ENCODE data around the gene TBCEL.
"Not testable (repeated sequence)": the region's sequence is repeated elsewhere in the genome, so short reads cannot be mapped to it uniquely, and the experiment has no call there.

Gene TBCEL

DNA sequence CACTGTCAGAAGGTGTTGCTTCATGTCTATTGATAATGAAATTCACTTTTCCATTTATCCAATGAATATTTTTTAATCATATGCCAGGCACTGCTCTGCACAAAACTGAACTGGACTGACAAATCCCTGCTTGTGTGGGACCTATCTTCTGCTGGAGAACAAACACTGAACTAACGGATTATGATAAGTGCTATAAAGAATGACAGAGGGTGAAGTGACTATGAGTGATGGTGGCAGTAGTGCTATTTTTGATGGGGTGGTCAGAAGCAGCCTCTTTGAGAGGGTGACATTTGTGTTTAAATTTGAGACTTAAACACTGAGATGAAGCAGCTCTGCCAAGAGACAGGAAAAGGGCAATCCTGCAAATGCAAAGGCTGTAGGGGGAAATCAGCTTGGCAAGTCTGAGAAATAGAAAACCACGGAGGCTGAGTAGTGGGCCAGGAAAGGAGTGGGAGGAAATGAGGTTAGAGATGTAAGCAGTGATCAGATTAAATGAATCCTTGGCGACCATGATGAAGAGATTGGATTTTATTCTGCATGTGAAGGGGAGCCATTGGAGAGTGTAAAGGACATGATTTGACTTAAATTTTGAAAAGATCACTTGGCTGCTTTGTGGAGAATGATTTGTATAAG, 6.0 kb downstream of the TBCEL start:
- no peak for DNase-seq

DNA sequence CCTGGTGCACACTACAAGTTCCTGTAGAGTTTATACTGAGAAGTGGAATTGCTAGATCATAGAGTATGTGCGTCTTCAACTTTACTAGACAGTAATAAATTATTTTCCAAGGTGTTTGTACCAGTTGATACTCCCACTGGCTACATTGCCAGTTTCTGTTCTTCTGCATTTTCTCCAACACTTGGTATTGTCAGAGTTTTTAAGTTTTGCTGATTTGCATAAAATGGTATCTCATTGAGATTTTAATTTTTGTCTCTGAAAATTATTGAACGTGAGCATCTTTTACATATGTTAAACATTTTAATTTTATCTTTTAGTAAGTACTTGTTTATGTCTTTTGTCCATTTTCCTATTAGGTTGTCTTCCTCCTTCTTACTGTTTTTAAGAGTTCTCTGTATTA, 7.3 kb downstream of the TBCEL start:
- no peak for DNase-seq

DNA sequence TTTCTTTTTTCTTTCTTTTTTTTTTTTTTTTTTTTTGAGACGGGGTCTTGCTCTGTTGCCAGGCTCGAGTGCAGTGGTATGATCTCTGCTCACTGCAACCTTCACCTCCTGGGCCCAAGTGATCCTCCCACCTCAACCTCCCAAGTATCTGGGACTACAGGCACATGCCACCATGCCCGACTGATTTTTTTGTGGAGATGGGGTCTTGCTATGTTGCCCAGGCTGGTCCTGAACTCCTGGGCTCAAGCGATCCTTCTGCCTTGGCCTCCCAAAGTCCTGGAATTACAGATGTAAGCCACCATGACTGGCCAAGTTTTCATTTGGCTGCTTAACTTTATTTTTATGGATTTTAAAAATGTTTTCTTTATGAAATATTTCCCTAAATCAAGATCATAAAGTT, 7.7 kb downstream of the TBCEL start:
- DNase-seq: not testable (repeated sequence)

DNA sequence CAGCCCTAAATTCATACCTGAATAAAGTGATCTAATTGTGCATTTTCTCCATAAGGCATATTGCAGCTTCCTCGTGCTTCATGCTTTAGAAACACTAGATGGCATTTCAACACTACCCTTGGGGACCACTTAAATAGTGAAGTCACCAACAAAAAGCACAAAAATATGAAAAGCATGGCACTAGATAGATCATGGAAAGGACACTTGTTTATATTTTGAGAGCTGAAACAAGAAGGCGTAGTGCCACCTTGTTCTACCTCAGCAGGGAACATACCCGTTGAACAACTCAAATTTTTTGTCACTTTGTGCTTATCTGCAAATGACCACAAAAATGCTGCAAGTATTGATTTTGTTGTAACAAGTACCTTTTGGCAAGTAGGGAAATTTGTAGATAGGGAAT, 8.6 kb downstream of the TBCEL start:
- DNase-seq: no peak

DNA sequence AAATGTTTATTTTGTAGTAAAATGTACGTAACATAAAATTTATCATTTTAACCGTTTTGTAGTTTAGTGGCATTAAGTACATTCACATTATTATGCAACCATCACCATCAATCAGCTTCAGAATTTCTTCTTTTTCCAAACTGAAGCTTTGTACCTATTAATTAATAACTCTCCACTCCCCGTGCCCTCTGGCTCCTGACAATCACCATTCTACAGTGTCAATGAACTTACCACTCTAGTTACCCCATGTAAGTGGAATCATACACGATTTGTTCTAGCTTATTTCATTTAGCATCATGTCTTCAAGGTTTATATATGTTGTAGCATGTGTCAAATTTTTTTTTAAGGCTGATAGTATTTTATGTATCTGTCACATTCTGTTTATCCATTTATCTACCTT, 9.7 kb downstream of the TBCEL start:
- no peak for DNase-seq

DNA sequence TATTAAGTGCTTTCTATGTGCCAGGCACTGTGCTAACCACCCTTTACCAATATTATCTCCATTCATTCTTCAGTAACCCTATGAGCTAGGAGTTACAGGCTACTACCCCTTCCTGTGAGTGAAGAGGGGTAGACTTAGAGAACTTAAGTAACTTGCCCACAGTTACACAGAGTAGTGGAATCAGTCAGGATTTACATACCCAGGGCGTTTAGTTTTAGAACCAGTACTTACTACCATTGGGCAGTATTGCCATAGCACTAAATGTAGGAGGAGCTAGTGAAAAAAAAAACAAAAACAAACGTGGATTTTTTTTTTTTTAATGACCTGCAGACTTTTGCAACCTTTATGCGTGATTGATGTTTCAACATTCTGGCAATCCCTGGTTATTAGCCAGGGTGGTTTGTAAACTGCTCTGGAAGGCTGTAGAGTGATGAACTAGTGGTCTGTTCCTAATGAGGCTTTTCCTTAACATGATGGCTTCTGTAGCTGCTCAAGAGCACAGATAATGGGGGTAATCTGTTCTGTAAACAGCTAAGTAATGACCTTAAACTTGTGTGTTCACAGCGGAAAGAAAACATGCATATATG, 11.4 kb downstream of the TBCEL start:
- DNase-seq: no peak

DNA sequence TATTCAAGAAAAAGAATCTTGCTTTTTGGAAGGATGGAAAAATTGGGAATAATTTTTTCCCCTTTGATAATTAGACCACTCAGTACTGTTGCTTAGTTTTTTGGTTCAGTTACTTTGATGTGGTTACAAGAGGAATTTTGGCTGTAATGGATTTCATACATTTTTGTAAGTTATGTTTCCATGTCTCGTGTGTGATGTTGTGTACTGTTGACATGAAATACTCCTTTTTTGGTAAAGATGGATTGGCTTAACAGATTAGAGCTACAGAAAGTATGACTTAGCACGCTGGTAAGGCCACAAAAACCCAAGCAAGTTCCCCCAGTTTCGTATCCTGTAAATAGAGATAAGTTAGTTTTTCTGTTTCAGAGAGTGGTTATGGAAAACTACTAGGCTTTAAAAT, 11.9 kb downstream of the TBCEL start:
- DNase-seq: no peak

DNA sequence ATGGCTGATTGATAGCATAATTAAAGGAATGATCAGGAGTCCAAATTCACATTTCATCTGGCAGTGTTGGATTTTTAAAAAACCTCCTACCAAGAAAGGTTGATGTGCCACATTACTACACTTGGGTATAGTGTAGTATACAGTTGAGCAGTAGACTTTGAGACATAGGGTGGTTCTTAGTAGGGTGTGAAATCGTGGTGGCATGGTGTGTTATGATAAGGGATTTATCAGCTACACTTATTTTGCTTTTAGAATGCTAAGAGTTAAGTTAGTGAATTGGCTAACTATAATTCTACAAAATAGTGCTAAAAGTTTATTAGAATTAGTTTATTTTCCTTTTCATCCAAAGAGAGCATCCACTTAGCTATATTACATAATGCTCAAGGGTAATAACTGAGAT, 13.1 kb downstream of the TBCEL start:
- DNase-seq: no peak

DNA sequence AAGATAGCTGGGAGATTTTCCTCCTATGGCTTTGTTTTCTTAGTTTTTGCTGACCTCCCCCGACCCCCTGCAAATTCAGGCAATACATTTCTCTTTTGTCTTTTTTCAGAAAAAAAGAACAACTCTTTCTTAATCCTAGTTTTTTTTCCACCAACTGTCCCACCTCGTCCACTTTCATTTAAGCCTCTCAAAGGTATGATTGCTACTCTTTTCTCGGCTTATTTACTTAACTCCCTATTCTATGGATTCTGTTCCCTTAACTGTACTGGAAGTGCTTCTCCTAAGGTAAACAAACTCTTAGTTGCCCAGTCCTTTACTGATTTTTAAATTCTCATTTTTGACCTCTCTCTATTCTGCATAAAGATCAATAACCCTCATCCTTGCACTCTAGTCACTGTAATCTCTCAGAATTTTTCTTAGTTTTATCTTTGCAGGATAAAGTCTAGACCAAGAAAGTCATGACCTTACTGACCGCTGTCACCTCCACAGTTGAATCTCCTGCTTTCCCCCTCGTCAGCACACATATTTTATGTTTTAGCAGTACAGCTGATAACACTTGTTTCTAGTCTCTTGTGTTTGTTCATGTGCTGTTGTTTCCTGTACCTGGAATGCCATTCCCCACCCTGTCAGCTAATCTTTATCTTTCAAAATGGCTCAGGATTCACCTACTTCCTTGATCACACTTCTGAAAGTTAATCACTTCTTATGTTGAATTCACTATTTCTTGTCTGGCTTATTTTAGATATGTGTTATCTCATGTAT, 14.9 kb downstream of the TBCEL start:
- no peak for DNase-seq

DNA sequence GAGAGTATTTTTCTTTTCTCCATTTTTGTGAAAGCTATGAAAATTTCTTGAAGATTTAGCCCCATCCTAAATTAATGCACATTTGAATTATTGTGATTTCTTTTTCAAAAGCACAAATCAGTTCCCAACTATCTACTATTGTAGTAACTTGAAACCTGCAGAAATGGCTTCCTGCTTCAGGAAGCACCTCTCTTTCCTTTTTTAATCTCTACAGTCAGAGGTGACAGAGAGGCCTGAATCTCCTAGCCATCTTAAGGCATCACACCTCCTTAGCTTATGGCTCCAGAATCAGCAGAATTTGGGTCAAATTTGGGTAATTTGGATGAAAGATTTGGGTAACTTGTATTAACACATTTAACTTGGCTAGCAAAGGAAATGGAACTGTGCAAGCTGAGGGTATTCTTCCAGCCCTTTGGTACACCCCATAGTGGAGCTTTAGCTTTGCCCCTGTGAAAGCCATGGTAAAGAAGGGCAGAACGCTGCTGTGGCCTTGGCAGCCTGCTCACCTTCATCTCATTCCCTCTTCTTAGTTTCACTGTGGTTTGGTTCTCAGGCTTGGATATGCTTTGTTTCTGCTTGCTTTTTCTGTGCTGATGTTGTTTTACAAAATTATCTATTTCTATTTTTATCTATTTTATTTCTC, 16.2 kb downstream of the TBCEL start:
- no peak for DNase-seq

DNA sequence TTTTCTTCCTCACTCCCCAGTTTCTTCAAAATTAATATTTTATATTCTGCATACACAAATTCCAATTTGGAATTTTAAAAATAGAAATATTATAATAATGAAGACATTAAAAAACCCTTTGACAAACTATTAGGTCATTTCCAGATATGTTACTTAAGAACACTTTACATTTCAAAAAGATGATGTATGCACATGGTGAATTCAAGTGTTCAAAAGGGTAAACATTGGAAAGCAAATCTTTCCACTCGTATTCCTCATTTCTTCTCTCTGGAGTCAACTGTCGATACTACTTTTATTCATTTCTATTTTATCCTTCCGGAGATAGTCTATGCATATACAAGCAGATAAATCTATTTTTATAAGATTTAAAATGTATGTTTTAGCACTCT, 16.7 kb downstream of the TBCEL start:
- DNase-seq: no peak

DNA sequence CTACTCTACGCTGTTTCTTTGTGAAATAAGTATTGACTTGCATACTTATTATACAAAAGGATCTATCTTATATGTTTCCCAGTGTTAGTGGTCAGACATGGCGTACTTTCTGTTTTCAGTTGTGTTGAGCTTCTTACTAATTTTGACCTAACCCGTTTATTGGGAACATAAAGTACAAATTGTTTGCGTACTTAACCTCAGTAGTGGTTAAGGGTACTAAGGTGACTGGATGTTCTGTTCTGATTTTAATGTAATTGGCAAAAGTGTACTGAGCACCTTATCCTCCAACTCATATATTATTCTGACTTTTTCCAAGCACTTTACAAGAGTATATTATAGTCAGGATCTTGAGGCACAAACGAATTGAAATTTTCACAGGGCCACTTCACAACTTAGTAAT, 17.2 kb downstream of the TBCEL start:
- no peak for DNase-seq

DNA sequence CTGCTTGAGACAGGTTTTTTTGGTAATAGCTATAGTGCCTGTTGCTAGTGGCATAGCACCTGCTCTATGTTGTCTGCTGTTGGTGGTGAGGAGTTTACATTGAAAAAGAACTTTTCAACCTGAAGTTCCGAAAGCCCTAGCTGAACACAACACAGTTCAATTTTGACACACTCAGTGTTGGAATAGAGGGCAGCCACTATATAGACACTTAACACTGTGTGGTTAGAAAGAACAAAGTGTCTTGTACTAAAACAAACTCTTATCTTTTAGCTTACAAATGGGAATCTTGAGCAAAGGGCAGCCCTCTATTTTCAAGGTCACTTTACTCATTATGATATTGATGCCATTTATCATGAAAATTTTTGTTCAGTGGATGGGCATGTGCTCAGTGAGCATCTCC, 18.4 kb downstream of the TBCEL start:
- DNase-seq: no peak

DNA sequence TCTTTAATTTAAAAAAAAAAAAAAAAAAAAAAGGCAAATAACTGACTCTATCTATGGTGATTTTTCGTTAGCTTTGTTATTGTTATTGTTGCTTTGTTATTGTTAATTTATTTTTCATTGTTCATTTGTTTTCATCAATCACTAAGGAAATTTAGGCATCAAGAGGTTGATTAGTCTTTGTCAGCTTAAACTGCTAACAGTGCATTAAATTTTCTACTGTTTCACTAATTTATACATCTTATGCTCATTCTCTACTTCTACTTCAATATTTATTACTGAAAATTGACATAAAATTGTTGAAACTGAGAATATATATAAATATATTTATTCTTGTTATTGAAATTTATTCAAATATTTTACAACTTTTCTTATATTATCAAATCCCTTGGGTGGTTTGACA, 24.0 kb downstream of the TBCEL start:
- no peak for DNase-seq

DNA sequence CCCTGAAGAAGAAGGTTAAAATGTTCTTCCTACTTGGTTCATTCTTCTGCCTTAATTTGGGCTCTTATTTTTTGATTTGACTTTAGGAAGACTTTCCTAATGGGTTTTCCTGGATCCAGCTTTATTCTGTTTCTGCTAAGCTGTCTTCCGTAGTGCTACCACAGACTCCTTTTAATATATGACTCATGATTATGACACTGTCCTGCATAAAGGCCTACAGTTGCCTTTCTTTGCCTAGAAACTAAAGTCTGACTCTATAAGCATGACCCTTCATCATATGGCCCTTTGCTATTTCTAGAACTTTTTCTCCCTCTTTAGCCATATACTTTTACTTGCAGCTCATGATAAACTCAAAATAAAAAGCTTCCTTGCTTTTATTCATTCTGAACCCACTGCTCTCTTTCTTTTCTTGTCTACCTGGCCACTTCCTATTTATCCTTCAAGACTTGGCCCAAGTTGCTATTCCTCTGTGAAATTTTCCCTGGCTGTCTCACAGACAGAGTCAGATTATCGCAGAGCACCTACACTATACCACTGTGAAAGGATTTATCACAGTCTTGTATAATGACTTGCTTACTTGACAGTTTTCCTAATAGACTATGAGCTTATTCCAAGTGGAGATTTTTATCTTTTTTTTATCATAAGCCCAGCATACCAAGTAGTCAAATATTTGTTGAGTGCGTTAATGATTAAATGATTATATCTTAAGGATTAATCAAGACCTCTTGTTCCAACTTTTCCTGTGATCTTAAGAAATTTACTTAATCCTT, 24.7 kb downstream of the TBCEL start:
- no peak for DNase-seq

DNA sequence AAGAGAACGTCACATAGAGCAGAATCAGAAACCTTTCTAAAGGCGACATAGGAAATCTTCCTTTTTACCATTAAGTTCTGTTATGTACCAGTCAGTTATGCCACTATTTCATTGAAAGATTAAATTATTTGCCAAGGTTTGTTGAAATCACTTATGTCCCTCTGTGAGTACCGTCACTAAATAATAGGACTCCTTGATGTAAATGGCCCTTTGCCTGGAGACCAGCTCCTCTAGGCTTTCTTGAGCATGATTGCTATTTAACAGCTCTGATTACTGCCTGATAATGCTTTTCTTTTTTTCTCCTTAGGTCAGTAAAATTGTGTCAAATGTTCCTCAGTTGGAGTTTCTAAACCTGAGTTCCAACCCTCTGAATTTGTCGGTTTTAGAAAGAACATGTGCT, 29.3 kb downstream of the TBCEL start:
- no peak for DNase-seq

DNA sequence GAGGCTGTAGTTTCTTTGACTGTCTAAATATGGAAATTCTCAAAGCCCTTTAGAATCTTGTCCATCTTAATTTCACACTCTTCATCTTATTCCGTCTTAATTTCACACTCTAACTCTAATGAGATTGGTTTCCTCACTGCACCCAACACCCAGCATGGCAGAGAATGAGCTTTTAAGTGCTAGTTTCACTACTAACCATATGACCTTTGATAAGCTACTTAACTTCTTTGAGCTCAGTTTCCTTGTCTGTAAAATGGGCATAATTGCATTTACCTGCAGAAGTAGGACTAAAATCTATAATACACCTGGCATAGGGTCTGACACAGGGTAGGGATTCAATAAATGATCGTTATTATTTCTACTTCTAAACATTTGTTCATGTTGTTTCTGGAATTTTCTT, 30.4 kb downstream of the TBCEL start:
- no peak for DNase-seq

DNA sequence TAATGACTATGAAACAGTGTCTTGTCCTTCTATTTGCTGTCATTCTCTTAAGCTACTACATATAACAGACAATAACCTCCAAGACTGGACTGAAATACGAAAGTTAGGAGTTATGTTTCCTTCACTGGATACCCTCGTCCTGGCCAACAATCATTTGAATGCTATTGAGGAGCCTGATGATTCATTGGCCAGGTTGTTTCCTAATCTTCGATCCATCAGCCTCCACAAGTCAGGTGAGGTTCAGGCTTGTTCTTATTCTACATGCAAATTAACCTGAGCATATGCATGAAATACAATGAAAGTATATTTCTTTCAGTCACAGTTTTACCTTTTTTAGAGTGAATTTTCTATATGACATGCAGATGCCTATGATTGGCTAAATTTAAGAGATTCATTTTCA, 31.2 kb downstream of the TBCEL start:
- DNase-seq: no peak

DNA sequence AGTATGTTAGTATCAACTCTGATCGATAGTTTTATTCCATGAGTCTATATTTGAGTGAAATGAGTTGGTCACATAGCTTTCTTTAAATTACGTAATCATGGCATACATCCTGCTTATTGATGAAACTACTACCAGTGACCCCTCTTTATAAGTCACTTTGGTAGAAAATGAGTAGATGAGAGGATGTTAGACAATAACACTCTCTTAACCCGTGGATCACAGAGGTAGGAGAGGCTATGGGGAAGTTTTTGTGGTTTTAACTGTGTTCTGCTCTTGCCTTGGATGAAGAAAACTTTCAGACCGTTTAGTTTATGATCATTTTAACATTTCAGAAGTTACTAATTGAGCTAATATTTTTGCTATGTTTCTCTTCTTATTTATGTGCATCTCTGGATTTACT, 34.0 kb downstream of the TBCEL start:
- DNase-seq: no peak

DNA sequence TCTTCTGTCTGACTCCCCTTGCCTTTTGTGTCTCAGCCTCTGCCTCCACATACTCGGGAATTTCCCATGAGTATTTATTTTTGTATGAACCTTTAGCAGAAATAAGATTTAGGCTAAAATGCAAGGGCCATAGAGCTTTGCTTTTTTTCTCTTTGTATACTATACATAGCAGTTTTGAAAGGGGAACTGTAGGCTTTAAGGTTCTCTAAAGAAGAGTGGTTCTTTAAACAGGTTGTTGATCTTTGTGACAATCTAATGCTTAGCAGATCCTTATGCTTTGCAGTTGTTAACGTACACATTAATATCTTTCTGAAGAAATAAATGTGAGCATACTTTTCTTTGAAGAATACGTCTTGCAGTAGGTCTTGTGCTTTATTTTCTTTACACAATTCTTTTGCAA, 35.0 kb downstream of the TBCEL start:
- DNase-seq: no peak

DNA sequence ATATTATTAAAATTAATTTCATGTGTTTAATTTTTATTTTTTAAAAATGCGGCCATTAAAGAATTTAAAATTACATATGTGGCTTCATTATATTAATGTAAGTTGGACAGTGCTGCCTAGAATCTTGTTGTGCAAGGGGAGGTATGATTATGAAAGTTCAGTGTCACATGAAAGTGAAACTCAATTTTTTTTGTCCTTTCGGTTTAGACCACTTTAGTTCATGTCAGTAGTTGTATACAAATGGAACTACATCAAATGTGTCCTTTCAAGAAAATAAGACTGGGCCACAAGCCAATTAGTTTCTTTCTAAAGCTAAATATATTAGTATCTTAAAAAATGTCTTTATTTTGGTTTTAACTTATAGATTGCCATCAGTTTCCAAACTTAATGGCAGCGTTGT, 35.7 kb downstream of the TBCEL start:
- DNase-seq: no peak

DNA sequence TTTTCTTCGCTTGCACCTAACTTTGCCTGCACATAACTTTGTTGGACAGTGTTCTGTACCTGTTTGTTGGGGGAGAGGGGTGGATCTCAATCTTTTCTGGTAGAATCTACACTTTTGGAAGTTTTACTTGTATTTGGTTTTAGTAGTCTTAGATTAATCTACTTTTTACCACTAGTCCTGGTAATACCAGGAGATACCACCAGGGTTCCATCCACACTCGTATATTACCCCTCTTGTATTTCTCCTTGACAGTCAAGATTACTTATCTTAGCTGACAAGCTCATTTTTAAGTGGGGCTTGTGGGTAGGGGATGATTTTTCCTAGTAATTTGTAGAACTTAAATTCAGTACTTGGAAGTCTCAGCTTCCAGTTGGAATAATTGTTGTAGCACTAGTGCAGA, 39.8 kb downstream of the TBCEL start:
- DNase-seq: no peak

DNA sequence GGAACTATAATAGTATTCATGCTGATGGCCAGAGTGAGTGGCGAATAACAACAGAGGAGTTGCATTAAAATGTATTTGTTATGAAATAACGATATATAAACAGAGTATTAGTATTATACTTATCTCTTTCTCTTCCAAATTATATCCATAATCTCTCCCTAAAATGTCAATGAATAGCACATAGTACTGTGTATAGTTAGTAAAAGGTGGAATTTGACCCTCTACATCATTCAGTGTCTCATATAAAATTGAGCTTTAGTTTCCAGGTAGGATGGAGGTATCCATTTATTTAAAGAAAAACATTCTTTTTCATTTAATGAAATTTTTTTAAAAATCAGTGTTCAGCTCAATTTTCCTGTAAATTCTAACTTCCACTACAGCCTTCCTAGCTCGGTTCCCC, 42.7 kb downstream of the TBCEL start:
- DNase-seq: no peak
